Tibial nerve (tissue), 4 donors: ENCODE results near the gene CMTM8.

ENCODE experiments used
- CTCF ChIP-seq, 5 experiments: fragments of 200-600 bp in 3 of 5; fragments of 450-650 bp in 2 of 5; sonication (generic) in 3 of 5; IDR thresholded peaks; one replicate each; pipeline ENCODE4 v1.5.1; 2016 to 2019; ENCODE audit warnings: antibody characterized with exemption in 5 of 5, mild to moderate bottlenecking in 3 of 5, moderate library complexity in 2 of 5
- EP300 ChIP-seq, 2 donors: sonication (generic); formaldehyde crosslinking; IDR thresholded peaks; one replicate each; pipeline ENCODE4 v1.6.1; 2017; ENCODE audit warnings: antibody characterized with exemption in 2 of 2, mild to moderate bottlenecking in 1 of 2
- POLR2A ChIP-seq, 2 donors: fragments of 450-650 bp; IDR thresholded peaks; one replicate each; pipeline ENCODE4 v1.6.1; 2017; ENCODE audit warnings: antibody characterized with exemption in 2 of 2, mild to moderate bottlenecking in 2 of 2, moderate library complexity in 2 of 2

GRCh38 chr3:32194653-32195052 is 43.8 kb upstream of the CMTM8 start:
- TF ChIP-seq POLR2A (IDR thresholded peaks at IDR 0.05) (no peak), CTCF (IDR thresholded peaks at IDR 0.05) (no peak), EP300 (IDR thresholded peaks at IDR 0.05) (no peak)
